Skeletal muscle cell (primary cell): ENCODE data around the gene SETD7.
A peak's percentile ranks its signal among the peaks of the same experiment; 100 is the strongest.
"Not testable (repeated sequence)": the region's sequence is repeated elsewhere in the genome, so short reads cannot be mapped to it uniquely, and the experiment has no call there.

Source experiments
- DNase-seq: peaks from one replicate; pipeline ENCODE4 v3.0.0-alpha.2; 2010; ENCODE audit warnings: low read depth
- H3K4me3 ChIP-seq: 2 replicates; pipeline ENCODE4 v1.5.1; 2011; ENCODE audit warnings: low read depth, mild to moderate bottlenecking, control low read depth, low read length, moderate library complexity

SETD7 gene

GRCh38 chr4:139481465-139481864 is 74.6 kb downstream of the SETD7 start:
- no peak for DNase-seq
- no peak overlapping the region for H3K4me3 ChIP-seq

DNA sequence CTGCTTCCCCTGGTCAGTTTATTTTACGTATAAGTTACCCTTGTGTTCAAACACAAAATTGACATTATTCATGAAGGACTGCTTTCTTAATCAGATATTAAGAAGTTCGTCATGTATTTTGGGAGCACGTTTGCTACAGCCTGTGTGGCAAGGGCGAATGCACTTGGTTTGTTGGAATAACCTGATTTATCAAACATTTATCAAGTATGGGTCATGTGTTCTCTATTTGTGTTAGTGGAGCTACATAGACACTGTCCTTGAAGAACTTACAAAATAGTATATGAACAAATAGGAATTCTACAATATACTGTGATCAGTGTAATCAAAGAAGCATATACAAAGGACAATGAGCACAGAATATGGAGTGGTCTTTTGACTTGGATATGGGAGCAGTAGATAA is 79.7 kb downstream of the SETD7 start:
- H3K4me3 ChIP-seq, result no peak overlapping the region
- no peak for DNase-seq

DNA sequence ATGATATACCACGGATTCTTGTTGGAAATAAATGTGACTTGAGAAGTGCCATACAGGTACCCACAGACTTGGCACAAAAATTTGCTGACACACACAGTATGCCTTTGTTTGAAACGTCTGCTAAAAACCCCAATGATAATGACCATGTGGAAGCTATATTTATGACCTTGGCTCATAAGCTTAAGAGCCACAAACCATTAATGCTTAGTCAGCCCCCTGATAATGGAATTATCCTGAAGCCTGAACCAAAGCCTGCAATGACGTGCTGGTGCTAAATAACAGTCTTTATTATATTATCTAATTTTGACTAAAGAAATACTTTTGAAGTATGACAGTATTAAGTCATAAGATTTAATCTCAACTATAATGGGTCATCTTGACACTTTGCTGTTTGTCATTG is 83.2 kb downstream of the SETD7 start:
- DNase-seq, result no peak
- no peak overlapping the region for H3K4me3 ChIP-seq

GRCh38 chr4:139470997-139471665 is 84.9 kb downstream of the SETD7 start:
- no peak for DNase-seq
- no peak overlapping the region for H3K4me3 ChIP-seq

DNA sequence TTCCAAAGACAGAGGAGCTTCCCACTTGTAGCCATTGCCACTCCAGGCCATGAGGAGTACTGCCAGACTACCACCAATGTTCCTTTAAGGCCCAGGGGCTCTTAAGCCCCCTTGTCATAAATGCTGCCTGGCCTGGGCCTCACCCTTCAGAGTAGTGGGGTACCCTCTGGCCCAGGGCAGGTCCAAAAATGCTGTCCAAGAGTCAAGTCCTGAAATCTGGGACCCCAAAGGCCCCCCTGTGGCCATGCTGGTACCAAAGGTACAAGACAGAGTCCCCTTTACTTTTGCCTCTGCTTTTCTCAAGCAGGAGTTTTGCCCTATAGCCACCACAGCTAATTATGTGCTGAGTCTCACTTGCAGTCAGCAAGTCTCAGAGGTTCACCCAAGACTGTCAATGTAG is 85.7 kb downstream of the SETD7 start:
- DNase-seq, result no peak
- no peak overlapping the region for H3K4me3 ChIP-seq

DNA sequence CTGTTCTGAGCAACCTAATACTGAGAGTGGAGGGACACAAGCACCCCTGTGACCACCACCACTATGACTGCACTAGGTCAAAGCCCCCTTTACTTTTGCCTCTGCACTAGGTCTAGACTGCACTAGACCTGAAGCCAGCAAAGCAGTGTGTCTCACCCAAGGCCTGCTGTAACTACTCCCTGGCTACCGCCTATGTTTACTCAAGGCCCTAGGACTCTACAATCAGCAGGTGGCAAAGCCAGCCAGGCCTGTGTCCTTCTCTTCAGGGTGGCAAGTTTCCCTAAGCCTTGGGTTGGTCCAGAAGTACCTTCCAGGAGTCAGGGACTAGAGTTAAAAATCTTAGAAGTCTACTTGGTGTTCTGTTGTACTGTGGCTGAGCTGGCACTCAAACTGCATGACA is 86.2 kb downstream of the SETD7 start:
- no peak overlapping the region for H3K4me3 ChIP-seq
- no peak for DNase-seq

DNA sequence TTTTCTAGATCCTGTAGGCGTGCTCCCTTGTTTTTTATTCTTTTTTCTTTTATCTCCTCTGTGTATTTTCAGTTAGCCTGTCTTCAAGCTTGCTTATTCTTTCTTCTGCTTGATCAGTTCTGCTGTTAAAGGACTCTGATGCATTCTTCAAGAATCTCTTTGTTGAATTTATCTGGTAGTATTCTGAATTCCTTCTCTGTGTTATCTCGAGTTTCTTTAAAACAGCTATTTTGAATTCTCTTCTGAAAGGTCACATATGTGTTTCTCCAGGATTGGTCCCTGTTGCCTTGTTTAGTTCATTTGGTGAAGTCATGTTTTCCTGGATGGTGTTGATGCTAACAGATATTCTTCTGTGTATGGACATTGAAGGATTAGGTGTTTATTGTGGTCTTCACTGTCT is 86.8 kb downstream of the SETD7 start:
- DNase-seq, result no peak
- H3K4me3 ChIP-seq, result no peak overlapping the region

DNA sequence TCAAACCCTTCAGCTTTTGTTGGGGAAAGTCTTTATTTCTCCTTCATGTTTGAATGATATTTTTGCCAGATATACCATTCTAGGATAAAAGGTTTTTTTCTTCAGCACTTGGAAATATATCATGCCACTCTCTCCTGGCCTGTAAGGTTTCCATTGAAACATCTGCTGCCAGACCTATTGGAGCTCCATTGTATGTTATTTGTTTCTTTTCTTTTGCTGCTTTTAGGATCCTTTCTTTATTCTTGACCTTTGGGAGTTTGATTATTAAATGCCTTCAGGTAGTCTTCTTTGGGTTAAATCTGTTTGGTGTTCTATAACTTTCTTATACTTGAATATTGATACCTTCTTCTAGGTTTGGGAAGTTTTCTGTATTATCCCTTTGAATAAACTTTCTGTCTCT is 87.3 kb downstream of the SETD7 start:
- H3K4me3 ChIP-seq, DNase-seq: not testable (repeated sequence)

- H3K4me3 ChIP-seq, result no peak overlapping the region
- no peak for DNase-seq
Measured at GRCh38 chr4:139465922-139466321, 90.1 kb downstream of the SETD7 start.

DNA sequence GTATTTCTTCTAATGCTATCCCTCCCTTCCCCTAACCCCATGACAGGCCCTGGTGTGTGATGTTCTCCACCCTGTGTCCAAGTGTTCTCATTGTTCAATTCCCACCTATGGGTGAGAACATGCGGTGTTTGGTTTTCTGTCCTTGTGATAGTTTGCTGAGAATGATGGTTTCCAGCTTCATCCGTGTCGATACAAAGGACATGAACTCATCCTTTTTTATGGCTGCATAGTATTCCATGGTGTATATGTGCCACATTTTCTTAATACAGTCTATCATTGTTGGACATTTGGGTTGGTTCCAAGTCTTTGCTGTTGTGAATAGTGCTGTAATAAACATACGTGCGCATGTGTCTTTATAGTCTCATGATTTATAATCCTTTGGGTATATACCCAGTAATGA is 91.5 kb downstream of the SETD7 start:
- DNase-seq, H3K4me3 ChIP-seq: not testable (repeated sequence)

DNA sequence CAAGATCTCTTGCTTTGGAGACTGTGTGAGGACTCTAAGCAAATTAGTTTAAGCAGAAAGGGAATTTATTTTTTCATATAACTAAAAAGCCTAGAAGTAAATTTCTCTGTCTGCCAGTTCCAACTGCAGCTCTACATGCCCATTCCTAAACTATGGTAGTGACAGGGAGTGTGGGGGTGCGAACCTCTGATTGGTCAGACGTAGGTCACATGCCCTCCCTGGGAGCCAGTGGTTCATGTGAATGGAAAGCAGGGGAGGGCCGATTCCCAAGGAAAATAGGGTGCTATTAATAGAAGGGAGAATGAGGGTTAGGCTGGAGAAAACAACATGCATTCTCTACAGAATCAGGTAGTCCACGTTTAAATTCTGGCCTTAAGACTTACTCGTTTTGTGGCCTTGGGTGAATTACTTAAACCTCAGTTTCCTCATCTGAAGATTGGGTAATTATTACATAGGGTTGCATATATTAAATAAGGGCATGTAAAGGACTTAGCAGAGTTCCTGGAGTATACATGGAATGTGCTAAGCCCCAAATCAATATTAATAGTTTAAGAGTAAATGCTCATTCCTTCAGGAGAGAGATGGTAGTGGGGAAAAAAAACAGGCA is 94.9 kb downstream of the SETD7 start:
- H3K4me3 ChIP-seq, result no peak overlapping the region
- DNase-seq, result no peak

- no peak overlapping the region for H3K4me3 ChIP-seq
- no peak for DNase-seq
Measured at GRCh38 chr4:139460565-139460964, 95.5 kb downstream of the SETD7 start.

GRCh38 chr4:139458999-139459398 is 97.0 kb downstream of the SETD7 start:
- no peak overlapping the region for H3K4me3 ChIP-seq
- DNase-seq, result no peak

DNA sequence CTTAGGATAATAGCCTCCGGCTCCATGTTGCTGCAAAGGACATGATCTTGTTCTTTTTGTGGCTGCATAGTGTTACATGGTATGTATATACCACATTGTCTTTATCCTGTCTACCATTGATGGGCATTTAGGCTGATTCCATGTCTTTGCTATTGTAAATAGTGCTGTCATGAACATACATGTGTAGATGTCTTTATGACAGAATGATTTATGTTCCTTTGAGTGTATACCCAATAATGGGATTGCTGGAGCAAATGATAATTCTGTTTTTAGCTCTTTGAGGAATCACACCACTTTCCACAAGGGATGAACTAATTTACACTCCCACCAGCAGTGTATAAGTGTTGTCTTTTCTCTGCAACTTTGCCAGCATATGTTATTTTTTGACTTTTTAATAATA is 97.5 kb downstream of the SETD7 start:
- no peak for DNase-seq
- H3K4me3 ChIP-seq, result no peak overlapping the region

DNA sequence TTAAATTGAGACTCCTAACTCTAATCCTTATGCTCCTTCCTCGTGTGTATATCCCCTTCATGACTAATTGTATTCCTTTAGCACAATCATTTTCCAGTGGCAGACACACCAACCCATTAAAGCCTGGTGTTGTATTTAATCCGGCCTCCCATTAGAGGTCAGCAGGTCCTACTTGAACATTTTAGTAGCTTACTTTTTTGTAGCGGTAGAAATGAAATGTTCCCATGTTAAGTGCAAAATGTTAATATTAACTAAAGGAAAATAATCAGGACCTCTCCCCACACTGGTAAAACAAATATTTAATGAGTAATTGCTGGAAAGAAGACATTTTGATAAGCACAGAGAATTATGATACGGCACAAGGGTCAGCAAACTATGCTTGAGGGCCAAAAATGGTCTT is 98.7 kb downstream of the SETD7 start:
- no peak for DNase-seq
- no peak overlapping the region for H3K4me3 ChIP-seq

DNA sequence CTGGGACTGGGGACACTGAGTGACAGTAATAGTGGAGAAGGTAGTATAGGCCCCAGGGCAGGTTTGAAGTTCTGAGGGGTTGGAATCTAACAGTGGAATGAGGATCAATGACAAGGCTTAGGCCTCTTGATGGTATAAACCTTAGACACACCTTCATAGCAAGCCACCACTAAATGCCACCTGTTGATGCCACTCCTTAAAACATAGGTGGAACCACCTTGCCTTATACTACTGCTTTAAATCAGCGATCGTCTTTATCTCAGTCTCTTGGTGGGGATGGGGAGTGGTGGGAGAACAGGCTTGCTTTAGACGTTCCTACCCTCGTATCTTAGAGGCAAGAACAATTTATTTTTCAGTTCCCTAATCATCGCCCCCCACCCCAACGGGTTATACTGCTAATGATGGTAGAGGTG is 100.9 kb downstream of the SETD7 start:
- DNase-seq, result no peak
- peak overlapping the region; percentile 100 for H3K4me3 ChIP-seq

GRCh38 chr4:139454111-139455045 is 101.6 kb downstream of the SETD7 start, which contains the start of gene RAB33B:
Gene RAB33B, plus strand, starts transcription at chr4:139454121. Its CDS starts 75 bp downstream, at chr4:139454196.
- peak within 1 kb of the TSS; percentile 100 for H3K4me3 ChIP-seq
- no peak for DNase-seq

- peak overlapping the region; percentile 100 for H3K4me3 ChIP-seq
- peak; percentile 94 for DNase-seq
Measured at GRCh38 chr4:139453371-139454110, 102.5 kb downstream of the SETD7 start.

GRCh38 chr4:139453041-139453370 is 103.0 kb downstream of the SETD7 start:
- DNase-seq, result no peak
- peak overlapping the region; percentile 100 for H3K4me3 ChIP-seq

DNA sequence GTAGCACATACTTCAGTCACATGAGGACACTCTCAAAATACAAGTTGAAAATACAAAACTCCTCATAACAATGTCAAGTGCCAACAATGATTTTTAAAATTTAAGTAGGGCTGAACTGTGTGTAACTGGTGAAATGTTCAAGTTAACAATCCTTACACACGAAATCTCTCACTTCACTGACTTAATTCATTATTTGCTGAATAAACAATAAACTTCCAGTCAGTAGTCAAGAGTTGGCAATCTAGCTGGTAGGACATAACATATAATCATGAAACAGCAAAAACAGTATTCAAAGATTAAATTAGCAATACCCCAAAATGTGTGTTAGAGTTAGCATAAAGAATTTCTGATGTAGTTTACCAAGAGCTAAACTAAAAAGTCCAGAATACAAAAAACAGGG is 104.0 kb downstream of the SETD7 start:
- DNase-seq, result no peak
- H3K4me3 ChIP-seq, result no peak overlapping the region
